GM12878 (cell line): ENCODE measurements around the gene CSTF1. TPM values are rescaled to one million over a fixed set of nuclear protein-coding genes. Genes with fewer than 3 reads are reported as not detected.

Experiments
- ATAC-seq: fragments of 200-7000 bp; cut with Tn5 transposase; 3 replicates; pipeline ENCODE4 v1.9.1; 2020; ENCODE audit warnings: mild to moderate bottlenecking, moderate library complexity
- BruUV-seq: library from RNA; stranded (reverse); fragments of 400-500 nt; replicated peaks from 2 replicates; lab custom pipeline; 2021; lab: Mats Ljungman, UMichigan
- CTCF ChIA-PET: fragments of 300-600 bp; sonication (Branson Sonifier 250); formaldehyde crosslinking; extraction: SDS; loops from one replicate; lab custom pipeline; 2021; ENCODE audit warnings: inconsistent platforms; lab: Yijun Ruan, JAX
- POLR2A ChIA-PET: fragments of 350-600 bp; formaldehyde crosslinking; extraction: SDS; loops from one replicate; lab custom pipeline; 2021; ENCODE audit warnings: inconsistent platforms; lab: Charles Lee
- RAD21 ChIA-PET: fragments of 300-600 bp; sonication (Branson Sonifier 250); formaldehyde crosslinking; loops from one replicate; lab custom pipeline; 2023; ENCODE audit warnings: antibody characterized with exemption; ENCODE audit not compliant: unreplicated experiment; lab: Charles Lee
- SMC1A ChIA-PET: fragments of 300-600 bp; sonication (Branson Sonifier 250); formaldehyde crosslinking; loops from one replicate; lab custom pipeline; 2023; ENCODE audit not compliant: unreplicated experiment, uncharacterized antibody; lab: Charles Lee
- DNase-seq: peaks from one replicate; pipeline ENCODE4 v3.0.0-alpha.2; 2011; ENCODE audit warnings: low read depth, low spot score
- FAIRE-seq: peaks from 3 replicates; lab custom pipeline; 2011; peaks lifted over from hg19 to GRCh38; lab: Jason Lieb, UNC
- H2AFZ ChIP-seq: 2 replicates; pipeline ENCODE4 v1.6.0; 2011; ENCODE audit warnings: low read depth, low read length, control low read depth; ENCODE audit not compliant: control insufficient read depth
- H3K27ac ChIP-seq: 2 replicates; pipeline ENCODE4 v1.5.1; 2011; ENCODE audit warnings: control low read depth; ENCODE audit not compliant: control insufficient read depth, insufficient read depth
- H3K27me3 ChIP-seq, 2 experiments: replicated peaks in 1 of 2; 2 replicates each; pipeline versions ENCODE4 v1.6.0 to v1.6.1; 2011; ENCODE audit warnings: low read length in 1 of 2; ENCODE audit not compliant: control insufficient read depth in 2 of 2, insufficient read depth in 2 of 2
- H3K36me3 ChIP-seq, 2 experiments: 2 replicates each; pipeline ENCODE4 v1.5.1; 2011; ENCODE audit warnings: low read length in 1 of 2; ENCODE audit not compliant: control insufficient read depth in 2 of 2, insufficient read depth in 2 of 2
- H3K4me1 ChIP-seq: 2 replicates; pipeline ENCODE4 v1.6.1; 2011; ENCODE audit warnings: mild to moderate bottlenecking, low read length, moderate library complexity, mixed read lengths; ENCODE audit not compliant: control insufficient read depth, insufficient read depth
- H3K4me2 ChIP-seq: 2 replicates; pipeline ENCODE4 v1.6.0; 2011; ENCODE audit warnings: control low read depth; ENCODE audit not compliant: control insufficient read depth, insufficient read depth
- H3K4me3 ChIP-seq: fragments of 200-600 bp; sonication (generic); 2 replicates; pipeline ENCODE4 v1.5.1; 2016
- H3K79me2 ChIP-seq: 2 replicates; pipeline ENCODE4 v1.6.0; 2011; ENCODE audit warnings: low read length; ENCODE audit not compliant: control insufficient read depth, insufficient read depth
- H3K9ac ChIP-seq: 2 replicates; pipeline ENCODE4 v1.8.0; 2011; ENCODE audit warnings: low read length, control low read depth, mixed read lengths; ENCODE audit not compliant: control insufficient read depth, insufficient read depth
- H3K9me3 ChIP-seq: replicated peaks from 3 replicates; pipeline ENCODE4 v1.5.1; 2011; ENCODE audit warnings: mild to moderate bottlenecking, low read length; ENCODE audit not compliant: control insufficient read depth, insufficient read depth
- H4K20me1 ChIP-seq: 2 replicates; pipeline ENCODE4 v1.6.0; 2011; ENCODE audit not compliant: control insufficient read depth, insufficient read depth
- HDAC2 ChIP-seq: fragments of 200-600 bp; sonication (generic); IDR thresholded peaks from 2 replicates; pipeline ENCODE4 v1.6.1; 2017
- IKZF1 ChIP-seq: fragments of 450-650 bp; conservative IDR thresholded peaks from 2 replicates; pipeline ENCODE4 v1.6.1; 2017; ENCODE audit warnings: antibody characterized with exemption, mild to moderate bottlenecking
- MAX ChIP-seq: IDR thresholded peaks from 2 replicates; pipeline ENCODE4 v1.6.1; 2012; ENCODE audit warnings: low read depth, low read length, improper control_type of control experiment
- MXI1 ChIP-seq: fragments of 150-350 bp; IDR thresholded peaks from 2 replicates; pipeline ENCODE4 v1.6.1; 2011; ENCODE audit warnings: low read depth, mild to moderate bottlenecking, inconsistent platforms, low read length, improper control_type of control experiment
- NFYA ChIP-seq: IDR thresholded peaks from 2 replicates; pipeline ENCODE4 v1.6.1; 2011; ENCODE audit warnings: low read depth, mild to moderate bottlenecking, low read length, improper control_type of control experiment, borderline replicate concordance
- NFYB ChIP-seq: IDR thresholded peaks from 2 replicates; pipeline ENCODE4 v1.6.1; 2011; ENCODE audit warnings: low read depth, mild to moderate bottlenecking, low read length, improper control_type of control experiment, moderate library complexity; ENCODE audit not compliant: insufficient read depth
- POLR2AphosphoS2 ChIP-seq: IDR thresholded peaks from 2 replicates; pipeline ENCODE4 v1.6.1; 2011; ENCODE audit warnings: low read depth, mild to moderate bottlenecking, low read length, improper control_type of control experiment, moderate library complexity
- RAD21 ChIP-seq: IDR thresholded peaks from 2 replicates; pipeline ENCODE4 v1.6.1; 2011; ENCODE audit warnings: mild to moderate bottlenecking, low read depth, low read length, moderate library complexity; ENCODE audit not compliant: insufficient read depth
- RB1 ChIP-seq: fragments of 450-650 bp; formaldehyde crosslinking; IDR thresholded peaks from 2 replicates; pipeline ENCODE4 v1.6.1; 2017; ENCODE audit warnings: mild to moderate bottlenecking, borderline replicate concordance
- SPI1 ChIP-seq: IDR thresholded peaks from 2 replicates; pipeline ENCODE4 v1.6.1; 2011; ENCODE audit warnings: low read depth, mild to moderate bottlenecking, low read length, moderate library complexity, borderline replicate concordance; ENCODE audit not compliant: insufficient read depth
- SREBF2 ChIP-seq: IDR thresholded peaks from 2 replicates; pipeline ENCODE4 v1.6.1; 2012; ENCODE audit warnings: mild to moderate bottlenecking, low read length
- STAT3 ChIP-seq: IDR thresholded peaks from 2 replicates; pipeline ENCODE4 v1.6.1; 2011; ENCODE audit warnings: low read depth, low read length, improper control_type of control experiment
- WGBS: methylation state at CpG from one replicate; pipeline ENCODE4 v1.1.6; 2016; ENCODE audit warnings: low lambda C conversion rate; ENCODE audit not compliant: insufficient replicate concordance, insufficient coverage; ENCODE audit errors: missing lambda C conversion rate; 5-methylcytosine and 5-hydroxymethylcytosine counted together
- in situ Hi-C: fragments of 300-500 bp; cut with MboI; formaldehyde crosslinking; loops from 9 replicates; pipeline ENCODE4 v1.14.3; 2018; ENCODE audit warnings: mixed read lengths
- intact Hi-C: fragments of 100-400 bp; cut with micrococcal nuclease; formaldehyde crosslinking; loops from one replicate; pipeline ENCODE4 v1.14.2; 2022; ENCODE audit not compliant: unreplicated experiment
- polyA plus RNA-seq, 11 experiments: library from polyadenylated mRNA; depleted of rRNA in 4 of 11; unstranded in 6 of 11; stranded (reverse) in 5 of 11; fragments of >200 nt; fragmentation: Nextera tagmentation in 4 of 11; fragmentation: Illumina TruSeq in 1 of 11; extraction: Ambion mirVana in 4 of 11; extraction: Trizol in 1 of 11; gene quantifications; 1 replicate in 1 of 11; 2 replicates in 10 of 11; pipeline versions ENCODE4 v1.2.1 to v1.2.3, GENCODE V29; 2011 to 2016; ENCODE audit warnings: inconsistent platforms in 2 of 11, missing spikeins in 2 of 11, low read depth in 1 of 11
- total RNA-seq, 4 experiments: library from RNA; depleted of rRNA in 3 of 4; stranded (reverse); fragments of >200 nt in 3 of 4; fragmentation: Illumina TruSeq in 1 of 4; extraction: Trizol in 1 of 4; gene quantifications; 2 replicates each; pipeline versions ENCODE4 v1.2.1 to v1.2.3, GENCODE V29; 2013 to 2021
- TF ChIP-seq, protein P1 (sequence below): fragments of 450-650 bp; IDR thresholded peaks from 2 replicates; pipeline ENCODE4 v1.6.1; 2016; ENCODE audit warnings: mild to moderate bottlenecking
- TF ChIP-seq, protein P2 (sequence below): IDR thresholded peaks from 2 replicates; pipeline ENCODE4 v1.6.1; 2011; ENCODE audit warnings: mild to moderate bottlenecking, low read depth, low read length, moderate library complexity; ENCODE audit not compliant: insufficient replicate concordance
- TF ChIP-seq, protein P3 (sequence below): fragments of 150-350 bp; IDR thresholded peaks from 2 replicates; pipeline ENCODE4 v1.6.1; 2016; ENCODE audit warnings: low read depth, low read length
- TF ChIP-seq, protein P4 (sequence below): fragments of 450-650 bp; formaldehyde crosslinking; IDR thresholded peaks from 2 replicates; pipeline ENCODE4 v1.4.0; 2022; ENCODE audit warnings: mild to moderate bottlenecking, moderate library complexity

CSTF1 gene
- total and polyA plus RNA-seq, 10 of the 15 experiments (the other 5 are each of a cell fraction or from before 2014, with no cell fraction given) = 41.8 to 89.1 (median 50.1) TPM

DNA sequence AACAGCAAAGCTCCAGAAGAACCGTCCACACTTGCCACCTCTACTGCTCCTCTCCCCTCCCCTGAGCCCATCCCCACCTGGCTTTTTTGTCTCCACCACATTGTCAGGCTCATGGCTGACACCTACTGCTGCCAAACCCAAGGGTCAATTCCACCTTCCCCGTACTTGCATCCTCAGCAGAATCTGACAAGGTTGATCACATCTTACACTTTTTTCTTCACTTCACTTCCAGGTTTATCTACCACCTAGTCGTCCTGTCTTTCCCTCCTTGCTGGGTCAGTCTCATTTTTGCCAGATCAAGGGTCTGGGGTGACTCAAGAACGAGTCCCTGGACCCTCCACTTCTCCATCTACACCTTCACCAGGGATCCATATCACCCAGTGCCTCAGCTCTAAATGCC is 3.6 kb upstream of the CSTF1 start:
- H2AFZ ChIP-seq = no peak overlapping the region
- DNase-seq = no peak
- no peak for FAIRE-seq
- no peak overlapping the region for H3K27ac ChIP-seq
- peak overlapping the region; percentile 4 for H3K4me2 ChIP-seq
- no peaks in the 10 kb centered on the region for H3K27me3 ChIP-seq
- peaks cover 3% of the 10 kb centered on the region; the same call in 1 of the 2 replicates for H3K4me1 ChIP-seq
- CTCF ChIA-PET = no interaction called here
- H3K36me3 ChIP-seq = peaks cover 4 to 20% of the 10 kb centered on the region in 2 experiments
- SMC1A ChIA-PET = no interaction called here
- RAD21 ChIA-PET = no interaction called here
- BruUV-seq = no TSS peak
- POLR2A ChIA-PET = interaction anchor here (0.6 kb wide), 1 partner anchor 24 kb away, joined by 3 read pairs; no protein-coding TSS in a partner anchor
- in situ Hi-C loops (no loop called here), intact Hi-C loops (no loop called here)
- WGBS = 97% methylated on average over 4 of the region's 4 CpGs
- no peaks in the 10 kb centered on the region for H3K9me3 ChIP-seq
- no peak overlapping the region for H3K4me3 ChIP-seq
- peaks cover 3% of the 10 kb centered on the region for H4K20me1 ChIP-seq
- H3K9ac ChIP-seq = no peak overlapping the region
- no peak for ATAC-seq
- H3K79me2 ChIP-seq = peaks cover 54% of the 10 kb centered on the region
- TF ChIP-seq, protein P1, sequence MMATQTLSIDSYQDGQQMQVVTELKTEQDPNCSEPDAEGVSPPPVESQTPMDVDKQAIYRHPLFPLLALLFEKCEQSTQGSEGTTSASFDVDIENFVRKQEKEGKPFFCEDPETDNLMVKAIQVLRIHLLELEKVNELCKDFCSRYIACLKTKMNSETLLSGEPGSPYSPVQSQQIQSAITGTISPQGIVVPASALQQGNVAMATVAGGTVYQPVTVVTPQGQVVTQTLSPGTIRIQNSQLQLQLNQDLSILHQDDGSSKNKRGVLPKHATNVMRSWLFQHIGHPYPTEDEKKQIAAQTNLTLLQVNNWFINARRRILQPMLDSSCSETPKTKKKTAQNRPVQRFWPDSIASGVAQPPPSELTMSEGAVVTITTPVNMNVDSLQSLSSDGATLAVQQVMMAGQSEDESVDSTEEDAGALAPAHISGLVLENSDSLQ = no peak
- TF ChIP-seq RB1 = no peak
- TF ChIP-seq, protein P2, sequence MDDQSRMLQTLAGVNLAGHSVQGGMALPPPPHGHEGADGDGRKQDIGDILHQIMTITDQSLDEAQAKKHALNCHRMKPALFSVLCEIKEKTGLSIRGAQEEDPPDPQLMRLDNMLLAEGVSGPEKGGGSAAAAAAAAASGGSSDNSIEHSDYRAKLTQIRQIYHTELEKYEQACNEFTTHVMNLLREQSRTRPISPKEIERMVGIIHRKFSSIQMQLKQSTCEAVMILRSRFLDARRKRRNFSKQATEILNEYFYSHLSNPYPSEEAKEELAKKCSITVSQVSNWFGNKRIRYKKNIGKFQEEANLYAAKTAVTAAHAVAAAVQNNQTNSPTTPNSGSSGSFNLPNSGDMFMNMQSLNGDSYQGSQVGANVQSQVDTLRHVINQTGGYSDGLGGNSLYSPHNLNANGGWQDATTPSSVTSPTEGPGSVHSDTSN = no peak
- TF ChIP-seq MXI1 = no peak
- no peak for TF ChIP-seq NFYB
- TF ChIP-seq SREBF2 = no peak
- TF ChIP-seq, protein P3, sequence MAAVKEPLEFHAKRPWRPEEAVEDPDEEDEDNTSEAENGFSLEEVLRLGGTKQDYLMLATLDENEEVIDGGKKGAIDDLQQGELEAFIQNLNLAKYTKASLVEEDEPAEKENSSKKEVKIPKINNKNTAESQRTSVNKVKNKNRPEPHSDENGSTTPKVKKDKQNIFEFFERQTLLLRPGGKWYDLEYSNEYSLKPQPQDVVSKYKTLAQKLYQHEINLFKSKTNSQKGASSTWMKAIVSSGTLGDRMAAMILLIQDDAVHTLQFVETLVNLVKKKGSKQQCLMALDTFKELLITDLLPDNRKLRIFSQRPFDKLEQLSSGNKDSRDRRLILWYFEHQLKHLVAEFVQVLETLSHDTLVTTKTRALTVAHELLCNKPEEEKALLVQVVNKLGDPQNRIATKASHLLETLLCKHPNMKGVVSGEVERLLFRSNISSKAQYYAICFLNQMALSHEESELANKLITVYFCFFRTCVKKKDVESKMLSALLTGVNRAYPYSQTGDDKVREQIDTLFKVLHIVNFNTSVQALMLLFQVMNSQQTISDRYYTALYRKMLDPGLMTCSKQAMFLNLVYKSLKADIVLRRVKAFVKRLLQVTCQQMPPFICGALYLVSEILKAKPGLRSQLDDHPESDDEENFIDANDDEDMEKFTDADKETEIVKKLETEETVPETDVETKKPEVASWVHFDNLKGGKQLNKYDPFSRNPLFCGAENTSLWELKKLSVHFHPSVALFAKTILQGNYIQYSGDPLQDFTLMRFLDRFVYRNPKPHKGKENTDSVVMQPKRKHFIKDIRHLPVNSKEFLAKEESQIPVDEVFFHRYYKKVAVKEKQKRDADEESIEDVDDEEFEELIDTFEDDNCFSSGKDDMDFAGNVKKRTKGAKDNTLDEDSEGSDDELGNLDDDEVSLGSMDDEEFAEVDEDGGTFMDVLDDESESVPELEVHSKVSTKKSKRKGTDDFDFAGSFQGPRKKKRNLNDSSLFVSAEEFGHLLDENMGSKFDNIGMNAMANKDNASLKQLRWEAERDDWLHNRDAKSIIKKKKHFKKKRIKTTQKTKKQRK = no peak
- TF ChIP-seq, protein P4, sequence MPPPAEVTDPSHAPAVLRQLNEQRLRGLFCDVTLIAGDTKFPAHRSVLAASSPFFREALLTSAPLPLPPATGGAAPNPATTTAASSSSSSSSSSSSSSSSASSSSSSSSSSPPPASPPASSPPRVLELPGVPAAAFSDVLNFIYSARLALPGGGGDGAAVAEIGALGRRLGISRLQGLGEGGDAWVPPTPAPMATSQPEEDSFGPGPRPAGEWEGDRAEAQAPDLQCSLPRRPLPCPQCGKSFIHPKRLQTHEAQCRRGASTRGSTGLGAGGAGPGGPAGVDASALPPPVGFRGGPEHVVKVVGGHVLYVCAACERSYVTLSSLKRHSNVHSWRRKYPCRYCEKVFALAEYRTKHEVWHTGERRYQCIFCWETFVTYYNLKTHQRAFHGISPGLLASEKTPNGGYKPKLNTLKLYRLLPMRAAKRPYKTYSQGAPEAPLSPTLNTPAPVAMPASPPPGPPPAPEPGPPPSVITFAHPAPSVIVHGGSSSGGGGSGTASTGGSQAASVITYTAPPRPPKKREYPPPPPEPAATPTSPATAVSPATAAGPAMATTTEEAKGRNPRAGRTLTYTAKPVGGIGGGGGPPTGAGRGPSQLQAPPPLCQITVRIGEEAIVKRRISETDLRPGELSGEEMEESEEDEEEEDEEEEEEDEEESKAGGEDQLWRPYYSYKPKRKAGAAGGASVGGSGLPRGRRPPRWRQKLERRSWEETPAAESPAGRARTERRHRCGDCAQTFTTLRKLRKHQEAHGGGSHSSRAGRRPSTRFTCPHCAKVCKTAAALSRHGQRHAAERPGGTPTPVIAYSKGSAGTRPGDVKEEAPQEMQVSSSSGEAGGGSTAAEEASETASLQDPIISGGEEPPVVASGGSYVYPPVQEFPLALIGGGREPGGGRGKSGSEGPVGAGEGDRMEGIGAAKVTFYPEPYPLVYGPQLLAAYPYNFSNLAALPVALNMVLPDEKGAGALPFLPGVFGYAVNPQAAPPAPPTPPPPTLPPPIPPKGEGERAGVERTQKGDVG (CRISPR knock-in tag) = no peak
- TF ChIP-seq MAX = no peak
- no peak for TF ChIP-seq IKZF1
- no peak for TF ChIP-seq SPI1
- TF ChIP-seq STAT3 = no peak
- no peak for TF ChIP-seq NFYA
- no peak for TF ChIP-seq RAD21
- no peak for TF ChIP-seq POLR2AphosphoS2
- TF ChIP-seq HDAC2 = no peak
